HG02884 (cell line): ENCODE data around the gene CREBZF.
"Not testable (repeated sequence)": the region's sequence is repeated elsewhere in the genome, so short reads cannot be mapped to it uniquely, and the experiment has no call there.

ENCODE experiments used
- ATAC-seq: cut with Tn5 transposase; IDR thresholded peaks from one replicate; pipeline ENCODE4 v1.9.1; 2021; ENCODE audit warnings: mild to moderate bottlenecking, moderate library complexity; ENCODE audit not compliant: unreplicated experiment

The CREBZF gene

GRCh38 chr11:85670949-85671663, 6.2 kb upstream of the CREBZF start:
- ATAC-seq, result not testable (repeated sequence)

GRCh38 chr11:85668157-85668556, 3.2 kb upstream of the CREBZF start:
- ATAC-seq, result no peak

GRCh38 chr11:85666687-85667086, 1.8 kb upstream of the CREBZF start:
- ATAC-seq, result no peak

GRCh38 chr11:85665733-85666132, 804 bp upstream of the CREBZF start:
- no peak for ATAC-seq

DNA sequence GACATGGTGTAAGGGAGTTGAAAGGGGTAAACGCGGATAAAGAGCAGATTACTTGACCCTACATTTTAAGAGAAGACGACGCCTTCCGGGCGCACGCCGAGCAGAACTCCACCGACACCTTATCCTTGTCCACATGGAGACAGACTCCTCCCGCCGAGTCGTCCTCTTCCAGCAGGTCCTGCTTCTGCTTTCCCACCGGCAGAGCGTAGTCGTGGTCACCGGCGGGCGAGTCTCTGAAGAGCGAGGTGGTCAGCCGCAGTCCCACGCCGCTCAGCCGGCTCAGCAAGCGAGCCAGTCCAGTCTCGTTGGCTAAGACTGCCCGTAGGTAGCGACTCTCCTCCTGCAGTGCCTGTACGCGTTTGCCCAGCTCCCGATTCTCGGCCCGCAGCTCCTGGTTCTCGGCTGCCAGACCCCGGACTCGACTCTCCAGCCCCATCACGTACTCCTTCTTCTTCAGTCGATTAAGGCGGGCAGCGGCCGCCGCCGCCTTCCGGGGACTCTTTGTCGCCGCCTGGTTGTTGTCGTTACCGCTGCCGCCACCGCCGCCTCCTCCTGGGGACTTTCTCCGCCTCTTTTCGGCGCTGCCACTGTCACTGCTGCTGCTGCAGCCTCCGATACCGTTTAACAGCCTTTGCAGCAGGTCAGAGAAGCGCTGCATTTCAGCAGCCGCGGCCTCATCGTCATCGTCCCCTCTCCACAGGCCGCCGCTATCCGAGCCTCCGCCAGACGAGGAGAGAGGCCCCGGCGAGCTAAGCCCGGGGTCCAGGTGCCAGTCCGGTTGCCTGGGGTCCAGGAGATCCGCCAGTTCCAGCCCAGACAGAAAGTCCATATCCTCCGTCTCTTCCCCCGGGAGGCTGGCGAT, 945 bp downstream of the CREBZF start:
- peak; percentile 60 for ATAC-seq

DNA sequence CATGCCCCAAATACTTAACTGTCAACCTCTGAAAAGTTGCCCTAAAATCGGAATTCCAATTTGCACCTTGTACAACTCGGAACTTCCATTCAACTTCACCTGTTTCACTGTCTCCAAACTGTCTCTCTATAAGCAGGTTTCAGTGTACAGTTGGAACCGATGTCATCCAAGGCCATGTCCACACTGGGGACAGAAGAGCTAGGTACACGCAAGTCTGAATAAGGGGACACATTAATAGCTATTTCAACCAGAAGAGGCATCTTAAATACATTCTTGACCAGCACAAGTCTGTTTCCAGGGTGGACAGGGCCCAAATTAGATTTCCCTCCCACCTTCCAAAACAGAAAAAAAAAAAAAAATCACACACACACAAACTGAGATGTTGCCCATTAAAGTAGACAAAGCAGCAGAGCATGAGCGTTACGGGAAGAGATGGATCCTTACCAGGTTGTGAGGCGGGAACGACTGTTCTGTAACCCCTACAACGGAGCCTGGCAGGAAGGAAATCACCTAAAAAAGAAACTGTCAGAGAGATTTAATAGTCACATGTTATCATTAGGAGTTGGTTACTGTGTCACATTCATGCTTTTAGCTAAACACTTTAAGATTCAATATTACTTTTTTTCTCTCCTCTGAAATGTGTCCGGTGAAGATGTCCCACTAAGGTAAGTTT, 1.7 kb downstream of the CREBZF start:
- ATAC-seq, result no peak

DNA sequence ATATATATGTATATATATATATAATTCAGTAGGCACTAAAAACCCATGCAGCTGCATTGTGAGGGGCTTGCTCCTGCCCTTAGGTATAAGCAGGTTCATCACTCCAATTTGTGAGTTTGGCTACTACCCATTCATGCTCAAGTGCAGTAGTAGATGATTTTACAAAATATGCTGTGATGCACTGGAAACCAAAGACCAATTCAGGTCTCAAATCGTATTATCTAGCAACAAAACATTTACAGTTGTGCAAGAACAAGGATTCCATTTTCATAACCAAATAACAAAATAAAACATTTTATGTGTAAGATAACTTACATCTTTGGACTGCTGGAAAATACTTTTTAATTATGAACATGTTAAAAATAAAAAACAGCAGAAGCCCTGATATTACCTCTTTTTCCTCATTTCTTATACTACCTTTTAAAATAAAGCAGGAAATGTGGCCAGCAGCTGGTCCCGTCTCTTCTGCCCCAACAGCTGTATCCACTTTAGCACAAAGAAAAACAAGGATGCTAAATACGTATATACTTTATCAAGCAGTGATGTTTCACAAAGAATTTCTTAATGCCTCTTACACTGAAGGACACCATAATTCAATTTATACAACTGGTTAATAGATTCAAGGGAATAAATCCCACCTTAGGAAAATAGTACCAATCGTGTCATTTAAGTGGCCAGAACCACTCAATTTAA, 2.8 kb downstream of the CREBZF start:
- no peak for ATAC-seq

DNA sequence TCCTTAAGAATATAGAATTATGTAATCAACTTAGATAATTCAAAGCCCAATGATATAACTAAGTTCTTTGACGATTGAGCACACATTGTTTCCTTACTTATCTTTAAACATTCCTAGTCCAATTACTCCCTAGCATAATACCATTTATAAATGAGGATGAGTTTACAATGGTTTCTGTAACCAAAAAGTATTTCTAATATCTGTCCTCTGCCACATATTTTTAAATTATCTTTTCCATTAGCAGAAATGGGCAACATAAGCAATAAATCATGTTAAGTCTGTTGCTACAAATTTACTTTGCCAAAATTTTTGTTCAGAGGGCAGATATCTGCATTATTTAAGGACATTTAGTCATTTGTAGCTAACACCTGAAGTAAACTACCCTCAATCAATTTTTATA, 6.7 kb downstream of the CREBZF start:
- ATAC-seq, result no peak

GRCh38 chr11:85656777-85657176, 8.2 kb downstream of the CREBZF start:
- ATAC-seq, result no peak

- ATAC-seq, result not testable (repeated sequence)
These were observed 10.6 kb downstream of the CREBZF start for GRCh38 chr11:85654343-85654742.

DNA sequence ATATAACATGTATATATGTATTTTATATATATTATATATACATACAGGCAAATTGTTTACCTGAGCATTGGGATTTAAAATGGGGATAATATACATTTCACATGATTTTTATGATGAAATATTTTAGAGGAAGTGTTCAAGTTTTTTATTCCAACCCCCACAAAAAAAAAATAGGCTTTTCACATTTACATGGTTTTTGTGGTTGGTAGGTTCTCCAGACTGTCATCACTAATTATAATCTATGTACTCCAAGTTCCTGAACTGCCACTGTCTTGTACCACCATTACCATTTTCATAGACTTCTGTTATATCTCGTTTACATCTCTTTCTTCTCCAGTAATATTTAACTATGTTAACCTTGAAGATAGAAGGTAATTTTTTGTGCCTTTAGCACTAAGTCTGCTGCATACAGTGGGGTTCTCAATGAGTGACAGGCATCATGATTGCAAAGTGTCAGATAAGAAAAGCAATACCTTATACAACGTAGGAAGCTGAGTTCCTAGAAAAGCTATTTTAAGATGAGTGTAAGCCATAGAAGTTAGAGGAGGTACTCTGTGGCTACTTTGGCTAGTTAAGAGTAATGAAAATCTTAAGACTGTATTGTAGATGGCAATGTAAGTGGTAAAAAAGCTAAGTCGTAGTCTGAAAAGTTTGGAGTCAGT, 12.0 kb downstream of the CREBZF start:
- ATAC-seq, result no peak

DNA sequence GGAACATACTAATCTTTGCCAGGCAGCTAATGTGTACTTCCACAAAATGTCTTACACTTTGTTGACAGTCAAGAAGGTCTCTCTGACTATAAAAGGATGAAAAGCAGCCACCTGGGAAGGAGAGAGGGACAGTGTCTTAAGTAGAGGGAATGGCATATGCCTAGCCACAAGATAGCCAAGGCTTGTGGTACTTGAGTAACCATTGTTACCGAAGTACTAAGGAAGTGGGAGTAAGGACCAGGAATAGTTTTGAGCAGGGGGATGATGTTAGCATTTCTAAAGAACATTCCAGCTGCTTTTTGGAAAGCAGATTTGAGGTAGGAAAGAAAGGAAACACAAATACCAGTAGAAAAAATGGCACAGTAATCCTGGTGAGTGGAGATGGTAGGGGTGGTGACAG, 13.8 kb downstream of the CREBZF start:
- no peak for ATAC-seq

DNA sequence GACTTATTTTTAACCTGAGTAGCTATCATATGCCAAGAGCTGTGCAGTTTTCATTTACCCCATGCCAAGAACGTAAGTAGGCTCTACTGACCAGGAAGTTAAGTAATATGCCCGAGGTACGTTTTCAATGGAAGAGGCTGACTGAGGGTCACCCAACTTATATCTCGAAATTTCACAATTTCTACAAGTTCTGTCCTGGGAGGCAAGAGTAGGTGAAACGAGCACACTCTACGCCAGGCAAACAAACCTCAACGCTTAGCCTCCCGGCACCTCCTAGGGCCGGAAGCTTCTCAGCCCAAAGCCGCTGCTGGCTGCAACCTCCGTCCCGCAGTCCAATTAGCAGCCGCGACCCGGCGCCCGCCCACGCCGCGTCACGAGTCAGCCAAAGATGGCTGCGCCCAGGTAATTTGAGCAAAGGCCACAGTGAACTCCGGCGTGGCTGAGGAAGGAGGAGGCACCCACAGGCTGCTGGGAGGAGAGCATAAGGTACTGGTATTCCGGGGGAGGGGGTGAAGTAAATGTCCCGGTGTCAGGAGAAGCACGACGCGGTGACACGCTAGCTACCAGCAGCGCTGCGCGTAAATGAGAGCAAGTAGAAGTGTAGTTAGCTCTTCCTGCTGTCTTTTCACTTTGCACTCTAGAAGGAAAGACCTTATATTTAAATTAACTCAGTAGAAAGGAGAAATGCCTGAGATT, 17.2 kb downstream of the CREBZF start, which contains the start of gene TMEM126A:
Gene TMEM126A, plus strand, starts transcription at position 364 of the 696 bp plus-strand sequence. CDS start 2,289 bp downstream, outside the sequence.
- peak; percentile 98 for ATAC-seq

DNA sequence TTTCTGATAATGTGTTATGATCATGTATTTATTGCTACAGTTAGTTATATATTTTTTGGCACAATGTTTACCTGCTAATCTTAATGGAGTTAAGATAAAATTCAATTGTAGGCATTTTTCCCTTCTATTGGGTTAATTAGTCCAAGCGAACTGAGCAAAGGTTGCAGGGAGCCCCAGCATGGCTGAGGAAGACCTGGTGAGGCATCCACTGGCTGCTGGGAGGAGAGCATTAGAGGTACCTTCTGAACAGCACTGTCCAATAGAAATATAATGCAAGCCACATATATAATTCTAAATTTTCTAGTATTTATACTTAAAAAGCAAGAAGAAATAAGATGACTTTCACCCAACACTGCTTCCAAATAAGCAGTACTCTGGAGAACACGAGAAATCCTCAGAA, 17.9 kb downstream of the CREBZF start:
- ATAC-seq, result no peak

- no peak for ATAC-seq
These were observed 21.7 kb downstream of the CREBZF start for GRCh38 chr11:85643191-85643614.

DNA sequence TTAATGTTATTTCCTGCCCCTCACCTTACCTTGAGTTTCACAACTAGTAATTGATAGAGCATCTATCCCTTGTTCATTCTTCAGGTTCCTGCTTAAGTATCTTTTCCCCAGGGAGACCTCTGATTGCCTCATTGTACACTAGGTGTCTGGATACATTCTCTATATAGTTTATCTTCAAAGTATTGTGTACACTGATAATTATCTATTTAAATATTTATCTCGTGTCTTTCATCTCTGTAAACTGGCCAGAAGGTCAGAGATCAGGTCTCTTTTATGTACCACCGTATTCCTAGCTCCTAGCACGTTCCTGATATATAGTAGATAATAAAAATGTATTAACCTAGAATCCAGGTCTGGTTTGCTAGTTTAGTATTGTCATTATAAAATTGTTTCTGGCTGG, 30.2 kb downstream of the CREBZF start:
- no peak for ATAC-seq

- peak; percentile 9 for ATAC-seq
These were observed 36.1 kb downstream of the CREBZF start for GRCh38 chr11:85628771-85629341.

DNA sequence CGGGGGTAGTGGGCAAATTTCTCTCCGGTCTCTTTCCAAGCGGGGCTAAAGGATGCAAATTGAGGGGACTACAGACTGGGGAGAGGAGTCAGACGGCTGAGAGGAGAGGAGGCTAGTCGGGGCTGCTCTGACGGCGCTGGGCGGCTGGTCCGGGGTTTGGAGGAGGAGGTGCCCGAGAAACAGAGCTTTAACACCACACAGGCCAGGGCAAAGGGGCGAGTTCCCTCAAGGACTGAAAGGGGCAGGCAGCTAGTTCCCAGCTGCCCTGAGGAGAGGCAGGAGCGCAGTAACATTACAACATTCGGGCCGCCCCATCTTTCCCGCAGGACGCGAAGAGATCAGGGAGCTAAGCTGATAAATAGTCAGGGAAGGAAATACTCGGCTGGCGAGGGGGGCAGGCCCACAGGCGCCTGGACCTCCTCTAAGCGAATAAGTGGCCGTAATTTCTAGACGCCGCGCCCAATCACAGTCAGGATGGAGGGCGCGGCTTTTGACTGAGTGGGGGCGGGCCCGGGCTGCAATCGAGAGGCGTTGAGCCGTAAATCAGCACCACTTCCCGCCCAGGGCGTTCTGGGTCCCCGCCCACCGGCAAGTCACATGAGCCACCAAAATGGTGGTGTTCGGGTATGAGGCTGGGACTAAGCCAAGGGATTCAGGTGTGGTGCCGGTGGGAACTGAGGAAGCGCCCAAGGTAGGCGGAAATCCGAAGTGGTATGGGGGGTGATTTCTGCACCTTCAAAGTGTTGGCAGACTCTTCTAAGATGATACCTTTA, 36.7 kb downstream of the CREBZF start, which contains the start of gene TMEM126B:
Gene TMEM126B, plus strand, starts transcription at position 596 of the 773 bp plus-strand sequence. Its CDS starts 15 bp downstream, at position 611.
- peak; percentile 99 for ATAC-seq
